Natural killer cell treated with Interleukin-12 subunit alpha and Interleukin-12 subunit beta and Interleukin-15 and Interleukin-18, amount 100 ng/mL, for 72 hours (primary cell): ENCODE results near the gene SMCHD1. TPM values are rescaled to one million over a fixed set of nuclear protein-coding genes. Genes with fewer than 3 reads are reported as not detected.
A peak's percentile ranks its signal among the peaks of the same experiment; 100 is the strongest.
"Not testable (repeated sequence)": the region's sequence is repeated elsewhere in the genome, so short reads cannot be mapped to it uniquely, and the experiment has no call there.

Source experiments
- ATAC-seq, 2 donors: fragments of 150-1000 bp; cut with Tn5 transposase in 1 of 2; sonication (Bioruptor Pico), chemical (Tn5 transposase) in 1 of 2; 2 replicates each; pipeline ENCODE4 v1.10.0; 2021
- DNase-seq: peaks from one replicate; pipeline ENCODE4 v3.0.0; 2022; ENCODE audit warnings: low spot score
- H3K27ac Mint-ChIP-seq, 2 donors: 1 replicate in 1 of 2; 2 replicates in 1 of 2; pipeline ENCODE4 v1.8.0; 2022; ENCODE audit warnings: mixed read lengths in 2 of 2, mild to moderate bottlenecking in 1 of 2, moderate library complexity in 1 of 2
- H3K27me3 Mint-ChIP-seq, 2 donors: 1 replicate in 1 of 2; 2 replicates in 1 of 2; pipeline ENCODE4 v1.8.0; 2022; ENCODE audit warnings: mixed read lengths in 2 of 2
- H3K36me3 Mint-ChIP-seq: one replicate; pipeline ENCODE4 v1.8.0; 2022; ENCODE audit warnings: mixed read lengths
- H3K4me1 Mint-ChIP-seq, 2 donors: 1 replicate in 1 of 2; 2 replicates in 1 of 2; pipeline ENCODE4 v1.8.0; 2022; ENCODE audit warnings: low read depth in 2 of 2, mixed read lengths in 2 of 2, mild to moderate bottlenecking in 1 of 2
- H3K4me3 Mint-ChIP-seq: one replicate; pipeline ENCODE4 v1.8.0; 2022; ENCODE audit warnings: mixed read lengths
- H3K9me3 Mint-ChIP-seq: 2 replicates; pipeline ENCODE4 v1.8.0; 2022; ENCODE audit warnings: mixed read lengths
- total RNA-seq, 2 donors: library from RNA; stranded (reverse); gene quantifications; one replicate each; pipeline ENCODE4 v1.2.3, GENCODE V29; 2022

The SMCHD1 gene
- total RNA-seq, 2 donors from 2014 or later, result 88.0 to 141 TPM

- Mint-ChIP-seq H3K27me3 (no peaks in the 10 kb centered on the region), H3K4me1 (peaks cover 0 to 12% of the 10 kb centered on the region in 2 donors), H3K9me3 (no peaks in the 10 kb centered on the region), H3K4me3 (no peak overlapping the region), H3K27ac (peak overlapping the region in 1 of 2 donors; percentile 64), H3K36me3 (peaks cover 19% of the 10 kb centered on the region)
- DNase-seq, result no peak
- ATAC-seq, result no peak
Observed at GRCh38 chr18:2780750-2781149, 125.2 kb downstream of the SMCHD1 start.

DNA sequence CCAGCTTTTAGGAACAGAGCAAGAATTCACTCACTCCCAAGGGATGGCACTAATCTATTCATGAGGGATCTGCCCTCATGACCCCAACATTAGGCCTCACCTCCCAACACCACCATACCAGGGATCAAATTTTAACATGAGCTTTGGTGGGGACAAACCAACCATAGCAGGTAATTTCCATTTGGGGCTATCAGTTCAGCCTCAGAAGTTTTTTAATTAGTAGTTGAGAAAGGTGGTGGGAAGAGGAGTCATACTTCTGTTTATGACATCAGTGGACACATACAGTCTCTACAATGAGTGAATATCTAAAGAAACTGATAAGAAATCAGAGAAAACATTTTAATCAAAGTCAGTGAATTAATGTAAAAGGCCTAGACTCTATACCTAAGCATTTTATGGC, 131.7 kb downstream of the SMCHD1 start:
- no peaks in the 10 kb centered on the region for H3K9me3 Mint-ChIP-seq
- DNase-seq, result no peak
- no peaks in the 10 kb centered on the region for H3K27me3 Mint-ChIP-seq
- peaks cover 23% of the 10 kb centered on the region for H3K36me3 Mint-ChIP-seq
- peak overlapping the region; percentile 58 to 74 for H3K27ac Mint-ChIP-seq
- no peak for ATAC-seq
- H3K4me1 Mint-ChIP-seq, result peaks cover 6 to 12% of the 10 kb centered on the region in 2 donors
- H3K4me3 Mint-ChIP-seq, result no peak overlapping the region

DNA sequence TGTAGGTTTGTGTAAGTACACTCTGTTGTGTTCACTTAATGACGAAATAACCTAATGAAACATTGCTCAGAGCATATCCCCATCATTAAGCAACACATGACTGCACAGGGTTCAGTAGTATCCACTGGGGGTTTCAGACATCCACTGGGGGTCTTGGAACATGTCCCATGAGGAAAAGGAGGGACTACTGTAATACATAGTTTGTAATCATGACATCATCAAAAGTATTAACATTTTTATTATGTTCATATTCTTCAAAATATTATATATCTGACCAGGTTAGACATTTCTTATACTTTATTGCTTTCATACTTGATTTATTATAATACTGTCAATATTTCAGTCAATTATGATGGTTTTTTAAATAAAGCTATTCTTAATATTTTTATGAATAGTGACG, 136.9 kb downstream of the SMCHD1 start:
- Mint-ChIP-seq H3K9me3 (no peaks in the 10 kb centered on the region), H3K27me3 (no peaks in the 10 kb centered on the region), H3K4me3 (no peak overlapping the region), H3K27ac (peak overlapping the region in 1 of 2 donors; percentile 37), H3K36me3 (peaks cover 21% of the 10 kb centered on the region), H3K4me1 (peaks cover 0 to 2% of the 10 kb centered on the region in 2 donors)
- DNase-seq (no peak), ATAC-seq (no peak)

DNA sequence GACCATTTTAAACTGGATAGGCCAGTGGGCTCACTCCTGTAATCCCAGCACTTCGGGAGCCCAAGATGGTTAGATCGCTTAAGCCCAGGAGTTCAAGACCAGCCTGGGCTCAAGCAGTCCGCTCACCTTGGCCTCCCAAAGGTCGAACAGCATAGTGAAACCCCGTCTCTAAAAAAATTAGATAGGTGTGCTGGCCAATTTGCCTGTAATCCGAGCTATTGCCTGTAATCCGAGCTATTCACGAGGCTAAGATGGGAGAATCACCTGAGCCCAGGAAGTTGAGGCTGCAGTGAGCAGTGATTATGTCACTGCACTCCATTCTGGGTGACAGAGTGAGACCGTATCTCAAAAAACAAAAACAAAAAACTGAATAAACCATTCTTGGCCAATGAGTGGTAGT, 138.6 kb downstream of the SMCHD1 start:
- H3K4me1 Mint-ChIP-seq, result peaks cover 6% of the 10 kb centered on the region in 2 donors
- no peak for ATAC-seq
- no peak overlapping the region for H3K27ac Mint-ChIP-seq
- H3K4me3 Mint-ChIP-seq, result no peak overlapping the region
- no peak for DNase-seq
- H3K9me3 Mint-ChIP-seq, result no peaks in the 10 kb centered on the region
- H3K27me3 Mint-ChIP-seq, result no peaks in the 10 kb centered on the region
- H3K36me3 Mint-ChIP-seq, result peaks cover 27% of the 10 kb centered on the region

DNA sequence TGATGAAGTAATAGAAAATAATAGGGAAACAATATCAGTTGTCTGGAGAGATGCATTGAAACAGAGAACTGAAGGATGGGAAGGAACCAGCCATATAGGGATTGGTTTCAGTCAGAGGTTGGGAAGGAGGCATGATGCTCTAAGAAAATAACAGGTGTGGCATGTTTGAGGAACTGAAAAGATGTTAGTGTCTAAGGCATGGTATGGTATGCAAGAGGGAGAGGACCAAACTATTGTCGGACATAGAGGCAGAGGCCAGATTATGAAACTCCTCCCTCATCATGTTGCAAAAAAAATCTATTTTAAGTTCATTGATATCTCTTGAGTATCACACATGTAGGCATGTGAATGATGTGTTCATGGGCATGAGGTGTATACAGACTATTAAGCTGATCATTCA, 142.4 kb downstream of the SMCHD1 start:
- no peak overlapping the region for H3K4me3 Mint-ChIP-seq
- peaks cover 28% of the 10 kb centered on the region for H3K36me3 Mint-ChIP-seq
- H3K27me3 Mint-ChIP-seq, result no peaks in the 10 kb centered on the region
- H3K9me3 Mint-ChIP-seq, result no peaks in the 10 kb centered on the region
- peaks cover 6 to 12% of the 10 kb centered on the region in 2 donors for H3K4me1 Mint-ChIP-seq
- no peak overlapping the region for H3K27ac Mint-ChIP-seq
- DNase-seq (no peak), ATAC-seq (no peak)

GRCh38 chr18:2799369-2799768, 143.8 kb downstream of the SMCHD1 start:
- no peak for ATAC-seq
- no peak for DNase-seq
- peak overlapping the region in 1 of 2 donors; percentile 3 for H3K27ac Mint-ChIP-seq
- H3K9me3 Mint-ChIP-seq, result no peaks in the 10 kb centered on the region
- peaks cover 6 to 12% of the 10 kb centered on the region in 2 donors for H3K4me1 Mint-ChIP-seq
- no peak overlapping the region for H3K4me3 Mint-ChIP-seq
- H3K36me3 Mint-ChIP-seq, result peaks cover 27% of the 10 kb centered on the region
- H3K27me3 Mint-ChIP-seq, result no peaks in the 10 kb centered on the region

- Mint-ChIP-seq H3K36me3 (peaks cover 20% of the 10 kb centered on the region), H3K9me3 (peaks cover 4% of the 10 kb centered on the region), H3K4me3 (no peak overlapping the region), H3K27me3 (no peaks in the 10 kb centered on the region), H3K27ac (peak overlapping the region in 1 of 2 donors; percentile 24), H3K4me1 (no peaks in the 10 kb centered on the region)
- DNase-seq, result no peak
- ATAC-seq, result no peak
Observed at GRCh38 chr18:2805970-2806943, 150.7 kb downstream of the SMCHD1 start.

DNA sequence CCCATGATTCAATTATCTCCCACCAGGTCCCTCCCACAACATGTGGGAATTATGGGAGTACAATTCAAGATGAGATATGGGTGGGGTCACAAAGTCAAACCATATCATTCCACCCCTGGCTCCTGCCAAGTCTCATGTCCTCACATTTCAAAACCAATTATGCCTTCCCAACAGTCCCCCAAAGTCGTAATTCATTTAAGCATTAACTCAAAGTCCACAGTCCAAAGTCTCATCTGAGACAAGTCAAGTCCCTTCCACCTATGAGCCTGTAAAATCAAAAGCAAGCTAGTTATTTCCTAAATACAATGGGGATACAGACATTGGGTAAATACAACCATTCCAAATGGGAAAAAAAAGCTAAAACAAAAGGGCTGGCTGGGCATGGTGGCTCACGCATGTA, 153.1 kb downstream of the SMCHD1 start:
- not testable (repeated sequence) for H3K27ac Mint-ChIP-seq, H3K4me3 Mint-ChIP-seq, H3K4me1 Mint-ChIP-seq, H3K9me3 Mint-ChIP-seq, ATAC-seq, DNase-seq, H3K27me3 Mint-ChIP-seq
- peaks cover 26% of the 10 kb centered on the region for H3K36me3 Mint-ChIP-seq

- H3K27ac Mint-ChIP-seq, H3K4me1 Mint-ChIP-seq, DNase-seq, H3K9me3 Mint-ChIP-seq, H3K27me3 Mint-ChIP-seq, H3K4me3 Mint-ChIP-seq, ATAC-seq: not testable (repeated sequence)
- peaks cover 32% of the 10 kb centered on the region for H3K36me3 Mint-ChIP-seq
Observed at GRCh38 chr18:2809666-2810183, 154.2 kb downstream of the SMCHD1 start.

- H3K9me3 Mint-ChIP-seq, result peaks cover 8% of the 10 kb centered on the region
- no peak overlapping the region for H3K4me3 Mint-ChIP-seq
- H3K27me3 Mint-ChIP-seq, result peaks cover 0 to 3% of the 10 kb centered on the region in 2 donors
- no peak overlapping the region for H3K27ac Mint-ChIP-seq
- H3K4me1 Mint-ChIP-seq, result peaks cover 0 to 3% of the 10 kb centered on the region in 2 donors
- peaks cover 26% of the 10 kb centered on the region for H3K36me3 Mint-ChIP-seq
- no peak for ATAC-seq
- DNase-seq, result no peak
Observed at GRCh38 chr18:2811416-2811815, 155.9 kb downstream of the SMCHD1 start.

GRCh38 chr18:2814928-2815327, 159.4 kb downstream of the SMCHD1 start:
- Mint-ChIP-seq H3K27me3 (peaks cover 0 to 3% of the 10 kb centered on the region in 2 donors), H3K9me3 (peaks cover 8% of the 10 kb centered on the region), H3K4me3 (no peak overlapping the region), H3K27ac (no peak overlapping the region), H3K4me1 (peaks cover 0 to 3% of the 10 kb centered on the region in 2 donors), H3K36me3 (peaks cover 26% of the 10 kb centered on the region)
- no peak for ATAC-seq
- no peak for DNase-seq

GRCh38 chr18:2818281-2818680, 162.8 kb downstream of the SMCHD1 start:
- no peak overlapping the region for H3K4me3 Mint-ChIP-seq
- DNase-seq, result no peak
- H3K27me3 Mint-ChIP-seq, result peaks cover 0 to 3% of the 10 kb centered on the region in 2 donors
- H3K4me1 Mint-ChIP-seq, result peaks cover 0 to 3% of the 10 kb centered on the region in 2 donors
- no peak overlapping the region for H3K27ac Mint-ChIP-seq
- no peak for ATAC-seq
- H3K36me3 Mint-ChIP-seq, result peaks cover 6% of the 10 kb centered on the region
- no peaks in the 10 kb centered on the region for H3K9me3 Mint-ChIP-seq

- DNase-seq (no peak), ATAC-seq (no peak)
- Mint-ChIP-seq H3K27ac (no peak overlapping the region), H3K4me1 (no peaks in the 10 kb centered on the region), H3K4me3 (no peak overlapping the region), H3K36me3 (no peaks in the 10 kb centered on the region), H3K9me3 (no peaks in the 10 kb centered on the region), H3K27me3 (no peaks in the 10 kb centered on the region)
Observed at GRCh38 chr18:2821695-2822094, 166.2 kb downstream of the SMCHD1 start.

DNA sequence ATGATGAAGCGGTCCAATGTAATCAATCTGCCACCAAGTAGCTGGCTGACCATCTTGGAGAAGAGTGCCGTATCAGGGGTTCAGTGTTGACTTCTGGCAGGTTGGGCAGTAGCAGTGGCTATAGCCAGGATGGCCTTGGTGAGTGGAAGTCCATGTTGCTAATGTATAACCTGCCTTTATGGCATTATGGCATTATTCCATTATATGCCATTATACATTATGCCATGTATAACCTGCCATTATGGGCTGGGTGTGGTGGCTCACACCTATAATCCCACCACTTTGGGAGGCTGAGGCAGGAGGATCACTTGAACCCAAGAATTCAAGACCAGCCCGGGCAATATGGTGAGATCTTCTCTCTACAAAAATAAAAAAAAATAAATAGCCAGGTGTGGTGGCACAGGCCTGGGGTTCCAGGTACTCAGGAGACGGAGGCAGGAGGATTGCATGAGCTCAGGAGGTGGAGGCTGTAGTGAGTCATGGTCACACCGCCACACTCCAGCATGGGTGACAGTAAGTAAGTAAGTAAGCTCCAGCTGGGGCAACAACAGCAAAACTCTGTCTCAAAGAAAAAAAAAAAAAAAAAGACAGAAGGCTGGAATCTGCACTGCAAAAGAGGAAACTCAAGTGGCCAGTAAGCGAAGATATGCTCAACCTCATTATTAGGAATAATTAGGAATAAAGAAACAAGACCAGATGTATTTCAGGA, 166.8 kb downstream of the SMCHD1 start:
- H3K27ac Mint-ChIP-seq, result no peak overlapping the region

More for the DNA sequence above, 166.8 kb downstream of the SMCHD1 start:
- Mint-ChIP-seq H3K36me3 (no peaks in the 10 kb centered on the region), H3K9me3 (no peaks in the 10 kb centered on the region), H3K4me3 (no peak overlapping the region), H3K27me3 (no peaks in the 10 kb centered on the region), H3K4me1 (no peaks in the 10 kb centered on the region)
- DNase-seq (no peak), ATAC-seq (no peak)
